ENCODE measurements around the gene POU5F1.

DNA sequence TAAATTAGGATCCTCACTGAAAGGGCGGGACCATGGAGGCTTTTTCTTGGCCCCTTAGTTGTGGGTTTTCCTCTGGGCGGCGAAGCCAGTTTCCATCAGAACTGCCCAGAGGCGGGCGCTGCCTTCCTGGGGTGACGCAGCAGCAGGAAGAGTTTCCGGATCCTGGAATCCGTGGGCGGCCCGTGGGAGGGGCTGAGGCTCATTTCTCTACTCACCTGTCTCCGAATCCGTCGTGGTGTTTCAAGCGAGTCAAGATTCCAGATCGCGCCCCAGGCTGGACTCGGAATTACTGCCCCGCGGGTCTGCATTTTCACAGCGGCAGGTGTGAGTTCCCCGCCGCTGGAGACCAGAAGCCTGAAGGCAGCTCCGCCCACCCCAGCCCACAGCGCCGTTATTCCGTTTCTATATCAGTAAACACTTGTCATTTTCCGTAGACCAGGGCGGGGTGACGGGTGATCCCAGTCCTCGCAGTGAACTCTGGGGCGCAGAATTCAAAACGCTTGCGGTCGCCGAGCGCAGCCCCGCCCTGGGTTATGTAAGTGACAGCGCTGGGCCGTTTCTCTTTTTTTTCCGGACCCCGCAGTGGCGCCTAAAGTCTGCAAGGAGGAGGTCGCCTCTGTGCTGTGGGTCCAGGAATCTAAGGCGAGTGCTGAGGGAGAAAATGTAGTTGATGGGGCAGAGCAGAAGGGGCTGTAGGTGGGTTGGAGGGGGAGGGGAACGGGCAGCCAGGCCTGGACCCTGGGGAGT, 27.2 kb upstream of the POU5F1 start:
- TF ChIP-seq POLR2A (IDR thresholded peaks at IDR 0.05), result peak; percentile 65 to 94 (median 92)
- TF ChIP-seq, protein P1, sequence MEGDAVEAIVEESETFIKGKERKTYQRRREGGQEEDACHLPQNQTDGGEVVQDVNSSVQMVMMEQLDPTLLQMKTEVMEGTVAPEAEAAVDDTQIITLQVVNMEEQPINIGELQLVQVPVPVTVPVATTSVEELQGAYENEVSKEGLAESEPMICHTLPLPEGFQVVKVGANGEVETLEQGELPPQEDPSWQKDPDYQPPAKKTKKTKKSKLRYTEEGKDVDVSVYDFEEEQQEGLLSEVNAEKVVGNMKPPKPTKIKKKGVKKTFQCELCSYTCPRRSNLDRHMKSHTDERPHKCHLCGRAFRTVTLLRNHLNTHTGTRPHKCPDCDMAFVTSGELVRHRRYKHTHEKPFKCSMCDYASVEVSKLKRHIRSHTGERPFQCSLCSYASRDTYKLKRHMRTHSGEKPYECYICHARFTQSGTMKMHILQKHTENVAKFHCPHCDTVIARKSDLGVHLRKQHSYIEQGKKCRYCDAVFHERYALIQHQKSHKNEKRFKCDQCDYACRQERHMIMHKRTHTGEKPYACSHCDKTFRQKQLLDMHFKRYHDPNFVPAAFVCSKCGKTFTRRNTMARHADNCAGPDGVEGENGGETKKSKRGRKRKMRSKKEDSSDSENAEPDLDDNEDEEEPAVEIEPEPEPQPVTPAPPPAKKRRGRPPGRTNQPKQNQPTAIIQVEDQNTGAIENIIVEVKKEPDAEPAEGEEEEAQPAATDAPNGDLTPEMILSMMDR (IDR thresholded peaks at IDR 0.05), result peak in 3 of 7 experiments; percentile 6 to 11 (median 9)
